Measurements from ENCODE around the gene MRGPRD.
"Not testable (repeated sequence)": the region's sequence is repeated elsewhere in the genome, so short reads cannot be mapped to it uniquely, and the experiment has no call there.

Gene MRGPRD

GRCh38 chr11:68976095-68976494 is 4.7 kb downstream of the MRGPRD start:
- no peak overlapping the region for H3K27ac ChIP-seq
- no peak for DNase-seq (ENCODE audit: low spot score)
- TF ChIP-seq CTCF (IDR thresholded peaks at IDR 0.05), result no peak
- no peak overlapping the region for H3K4me3 ChIP-seq

- no peak for DNase-seq (ENCODE audit: low spot score)
- TF ChIP-seq CTCF (IDR thresholded peaks at IDR 0.05), result no peak
- H3K27ac ChIP-seq, result no peak overlapping the region
- H3K4me3 ChIP-seq, result no peak overlapping the region
These were observed 6.2 kb downstream of the MRGPRD start for GRCh38 chr11:68974421-68975194.

- H3K27ac ChIP-seq; DNase-seq (ENCODE audit: low spot score); H3K4me3 ChIP-seq: not testable (repeated sequence)
These were observed 7.1 kb downstream of the MRGPRD start for GRCh38 chr11:68973706-68974105.

GRCh38 chr11:68973219-68973618 is 7.6 kb downstream of the MRGPRD start:
- no peak for TF ChIP-seq CTCF (IDR thresholded peaks at IDR 0.05)
- DNase-seq (ENCODE audit: low spot score), result no peak
- no peak overlapping the region for H3K4me3 ChIP-seq
- no peak overlapping the region for H3K27ac ChIP-seq

- Histone ChIP-seq H3K4me3 (no peak overlapping the region), H3K27ac (no peak overlapping the region)
- no peak for TF ChIP-seq CTCF (IDR thresholded peaks at IDR 0.05)
- DNase-seq (ENCODE audit: low spot score), result peak; percentile 54
These were observed 9.7 kb downstream of the MRGPRD start for GRCh38 chr11:68970921-68971636.

- Histone ChIP-seq H3K4me3 (no peak overlapping the region), H3K27ac (no peak overlapping the region)
- peak; percentile 41 for DNase-seq (ENCODE audit: low spot score)
- no peak for TF ChIP-seq CTCF (IDR thresholded peaks at IDR 0.05)
These were observed 11.4 kb downstream of the MRGPRD start for GRCh38 chr11:68969386-68969785.

GRCh38 chr11:68968306-68969250 is 12.2 kb downstream of the MRGPRD start:
- no peak overlapping the region for H3K27ac ChIP-seq
- H3K4me3 ChIP-seq, result no peak overlapping the region
- no peak for TF ChIP-seq CTCF (IDR thresholded peaks at IDR 0.05)
- peak; percentile 52 for DNase-seq (ENCODE audit: low spot score)

Measured in coronary artery (tissue), 2 donors.